Suprapubic skin (tissue), 4 donors: Measurements from ENCODE around the gene NRCAM. TPM values are rescaled to one million over a fixed set of nuclear protein-coding genes. Genes with fewer than 3 reads are reported as not detected.

Experiments
- DNase-seq, 2 donors: peaks; one replicate each; pipeline ENCODE4 v3.0.0-alpha.2; 2019; ENCODE audit warnings: low spot score in 2 of 2
- H3K27ac ChIP-seq: fragments of 200-600 bp; sonication (generic); one replicate; pipeline ENCODE4 v1.5.1; 2019
- H3K27me3 ChIP-seq: fragments of 200-600 bp; sonication (generic); one replicate; pipeline ENCODE4 v1.5.1; 2019
- H3K36me3 ChIP-seq: fragments of 200-600 bp; sonication (generic); one replicate; pipeline ENCODE4 v1.5.1; 2019
- H3K4me1 ChIP-seq: fragments of 200-600 bp; sonication (generic); one replicate; pipeline ENCODE4 v1.5.1; 2019
- H3K4me3 ChIP-seq: fragments of 200-600 bp; sonication (generic); one replicate; pipeline ENCODE4 v1.5.1; 2019; ENCODE audit warnings: mild to moderate bottlenecking
- H3K9me3 ChIP-seq: fragments of 200-600 bp; sonication (generic); one replicate; pipeline ENCODE4 v1.5.1; 2019
- EP300 ChIP-seq: sonication (generic); formaldehyde crosslinking; IDR thresholded peaks from one replicate; pipeline ENCODE4 v1.6.1; 2017; ENCODE audit warnings: antibody characterized with exemption
- POLR2A ChIP-seq, 2 donors: fragments of 450-650 bp; IDR thresholded peaks; one replicate each; pipeline ENCODE4 v1.6.1; 2017; ENCODE audit warnings: antibody characterized with exemption in 2 of 2, mild to moderate bottlenecking in 2 of 2, moderate library complexity in 2 of 2
- POLR2AphosphoS5 ChIP-seq, 3 donors: sonication (generic); formaldehyde crosslinking; IDR thresholded peaks; one replicate each; pipeline ENCODE4 v1.6.1; 2017; ENCODE audit warnings: antibody characterized with exemption in 3 of 3
- WGBS: methylation state at CpG from one replicate; pipeline ENCODE4 v1.1.5; 2018; 5-methylcytosine and 5-hydroxymethylcytosine counted together
- total RNA-seq, 4 donors: library from RNA; depleted of rRNA; stranded (reverse); fragments of >200 nt; gene quantifications; one replicate each; pipeline ENCODE4 v1.1.0, GENCODE V29; 2016
- TF ChIP-seq, protein P1 (sequence below), 2 donors: fragments of 200-600 bp in 1 of 2; fragments of 450-650 bp in 1 of 2; sonication (generic) in 1 of 2; IDR thresholded peaks; one replicate each; pipeline ENCODE4 v1.5.1; 2016 to 2019; ENCODE audit warnings: antibody characterized with exemption in 2 of 2, mild to moderate bottlenecking in 1 of 2, moderate library complexity in 1 of 2

The NRCAM gene
- total RNA-seq, 4 donors from 2014 or later, result 2.3 to 7.2 (median 2.8) TPM

DNA sequence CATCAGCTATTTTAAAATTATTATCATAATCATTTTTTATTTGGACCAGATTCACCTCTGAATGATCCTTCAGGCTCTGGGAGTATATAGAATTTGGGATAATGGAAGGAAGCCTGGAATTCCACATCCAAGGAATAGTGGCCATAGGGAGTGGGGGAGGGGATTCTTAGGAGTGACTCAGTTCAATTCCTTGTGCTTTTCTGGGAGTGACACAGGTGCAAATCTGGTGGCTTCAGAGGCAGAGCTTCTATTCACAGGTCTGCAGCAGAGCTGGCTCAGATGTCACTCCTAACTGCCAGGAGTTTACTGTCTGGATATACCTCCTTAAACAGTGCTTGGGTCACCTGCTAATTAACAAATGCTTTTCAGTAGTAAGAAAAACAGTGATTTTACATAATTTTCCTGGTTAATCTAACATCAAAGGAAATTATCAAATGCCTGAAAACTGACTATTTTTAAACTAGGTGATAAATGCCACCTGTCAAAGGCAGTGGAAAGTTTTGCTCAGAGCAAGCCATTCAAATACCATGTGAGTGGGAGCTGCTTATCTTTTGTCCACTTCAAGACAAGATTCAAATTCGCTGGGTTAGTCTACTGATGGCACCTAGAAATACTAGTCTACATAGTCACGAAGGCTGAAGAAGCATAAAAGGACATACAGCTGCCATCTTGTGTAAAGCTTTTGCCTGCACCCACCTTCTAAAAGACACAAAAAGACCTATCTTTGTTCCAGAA, 219.4 kb downstream of the NRCAM start:
- TF ChIP-seq POLR2A (IDR thresholded peaks at IDR 0.05) (no peak), POLR2AphosphoS5 (IDR thresholded peaks at IDR 0.05) (no peak), EP300 (no peak)
- TF ChIP-seq, protein P1, sequence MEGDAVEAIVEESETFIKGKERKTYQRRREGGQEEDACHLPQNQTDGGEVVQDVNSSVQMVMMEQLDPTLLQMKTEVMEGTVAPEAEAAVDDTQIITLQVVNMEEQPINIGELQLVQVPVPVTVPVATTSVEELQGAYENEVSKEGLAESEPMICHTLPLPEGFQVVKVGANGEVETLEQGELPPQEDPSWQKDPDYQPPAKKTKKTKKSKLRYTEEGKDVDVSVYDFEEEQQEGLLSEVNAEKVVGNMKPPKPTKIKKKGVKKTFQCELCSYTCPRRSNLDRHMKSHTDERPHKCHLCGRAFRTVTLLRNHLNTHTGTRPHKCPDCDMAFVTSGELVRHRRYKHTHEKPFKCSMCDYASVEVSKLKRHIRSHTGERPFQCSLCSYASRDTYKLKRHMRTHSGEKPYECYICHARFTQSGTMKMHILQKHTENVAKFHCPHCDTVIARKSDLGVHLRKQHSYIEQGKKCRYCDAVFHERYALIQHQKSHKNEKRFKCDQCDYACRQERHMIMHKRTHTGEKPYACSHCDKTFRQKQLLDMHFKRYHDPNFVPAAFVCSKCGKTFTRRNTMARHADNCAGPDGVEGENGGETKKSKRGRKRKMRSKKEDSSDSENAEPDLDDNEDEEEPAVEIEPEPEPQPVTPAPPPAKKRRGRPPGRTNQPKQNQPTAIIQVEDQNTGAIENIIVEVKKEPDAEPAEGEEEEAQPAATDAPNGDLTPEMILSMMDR (IDR thresholded peaks at IDR 0.05), result no peak
- no peak overlapping the region for H3K27ac ChIP-seq
- DNase-seq, result no peak
- no peaks in the 10 kb centered on the region for H3K36me3 ChIP-seq
- 85% methylated on average over 2 of the region's 2 CpGs for WGBS
- H3K4me1 ChIP-seq, result no peaks in the 10 kb centered on the region
- H3K4me3 ChIP-seq, result no peak overlapping the region
- no peaks in the 10 kb centered on the region for H3K27me3 ChIP-seq
- no peaks in the 10 kb centered on the region for H3K9me3 ChIP-seq

DNA sequence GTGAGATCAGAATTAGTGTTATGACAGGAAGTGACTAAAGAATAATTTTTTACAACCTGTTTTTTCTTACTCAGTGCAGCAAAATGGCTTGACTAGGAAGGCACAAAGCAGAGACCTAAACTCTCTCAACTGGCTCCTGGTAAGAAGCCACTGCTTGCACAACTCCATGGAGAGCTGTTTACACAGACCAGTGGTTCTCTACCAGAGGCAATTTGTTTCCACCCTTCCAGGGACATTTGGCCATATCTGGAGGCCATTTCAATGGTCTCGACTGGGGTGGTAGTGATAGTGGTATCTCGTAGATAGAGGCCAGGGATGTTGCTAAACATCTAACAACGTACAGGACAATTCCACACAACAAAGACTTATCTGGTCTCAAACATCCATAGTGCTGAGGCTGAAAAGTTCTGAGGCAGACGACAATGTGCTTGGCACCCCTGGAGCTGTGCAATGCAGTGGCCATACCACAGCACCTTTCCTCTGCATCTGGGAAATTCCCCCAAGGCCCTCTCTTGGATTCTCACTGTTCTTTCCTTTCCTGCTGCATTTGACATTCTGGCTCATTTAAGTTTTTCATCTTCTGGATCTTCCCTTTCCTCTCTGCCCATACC, 220.7 kb downstream of the NRCAM start:
- Histone ChIP-seq H3K36me3 (no peaks in the 10 kb centered on the region), H3K4me1 (no peaks in the 10 kb centered on the region), H3K27me3 (no peaks in the 10 kb centered on the region), H3K4me3 (no peak overlapping the region), H3K27ac (no peak overlapping the region), H3K9me3 (no peaks in the 10 kb centered on the region)
- DNase-seq, result no peak
- no peak for TF ChIP-seq EP300
- TF ChIP-seq POLR2A (IDR thresholded peaks at IDR 0.05), result no peak
- TF ChIP-seq, protein P1 (IDR thresholded peaks at IDR 0.05), result no peak
- no peak for TF ChIP-seq POLR2AphosphoS5 (IDR thresholded peaks at IDR 0.05)
- WGBS, result 93% methylated on average over 4 of the region's 4 CpGs

DNA sequence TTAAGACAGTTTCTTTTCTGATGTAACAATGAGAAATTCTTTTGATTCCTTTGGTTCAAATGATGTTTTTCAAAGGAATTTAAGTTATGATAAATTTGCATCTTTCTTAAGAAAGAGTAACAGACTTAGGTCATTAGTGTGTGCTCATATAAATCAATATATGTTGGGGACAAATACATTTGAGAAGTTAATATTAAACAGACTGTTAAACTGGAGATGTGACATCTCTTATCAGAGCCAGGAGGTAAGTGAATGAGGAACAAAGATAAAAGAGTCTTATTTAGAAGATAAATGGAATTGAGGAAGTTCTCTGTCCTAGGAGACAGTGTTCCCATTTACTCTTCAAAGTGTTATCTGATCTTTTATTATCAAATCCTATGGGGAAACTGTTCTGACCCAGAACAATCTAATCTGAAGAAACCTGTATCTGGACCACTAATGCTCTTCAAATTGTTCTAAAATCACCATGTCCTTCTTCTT, 221.2 kb downstream of the NRCAM start:
- no peak for DNase-seq
- no peaks in the 10 kb centered on the region for H3K9me3 ChIP-seq
- no peaks in the 10 kb centered on the region for H3K4me1 ChIP-seq
- no peaks in the 10 kb centered on the region for H3K36me3 ChIP-seq
- H3K4me3 ChIP-seq, result no peak overlapping the region
- no peak overlapping the region for H3K27ac ChIP-seq
- TF ChIP-seq, protein P1 (IDR thresholded peaks at IDR 0.05), result no peak
- TF ChIP-seq POLR2A (IDR thresholded peaks at IDR 0.05) (no peak), POLR2AphosphoS5 (IDR thresholded peaks at IDR 0.05) (no peak), EP300 (no peak)
- H3K27me3 ChIP-seq, result no peaks in the 10 kb centered on the region

DNA sequence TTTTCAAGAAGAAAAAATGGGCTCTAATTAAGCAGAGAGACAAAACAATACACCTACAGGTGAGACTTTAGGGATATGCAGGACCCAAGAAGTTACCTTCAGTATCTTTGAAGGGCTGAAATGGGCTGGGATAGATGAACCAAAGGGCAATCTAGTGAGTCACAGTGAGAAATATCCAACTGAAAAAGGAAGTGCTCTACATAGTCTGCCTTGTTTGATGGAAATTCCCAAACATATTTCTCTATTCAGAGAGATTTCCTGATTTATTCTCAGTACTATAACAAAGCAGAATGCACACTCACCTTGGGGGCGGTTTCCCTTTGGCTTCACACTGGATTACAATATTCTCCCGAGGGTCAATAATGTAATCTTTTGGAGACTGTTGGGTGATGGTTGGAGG, 222.0 kb downstream of the NRCAM start:
- 75% methylated on average over 2 of the region's 2 CpGs for WGBS

DNA sequence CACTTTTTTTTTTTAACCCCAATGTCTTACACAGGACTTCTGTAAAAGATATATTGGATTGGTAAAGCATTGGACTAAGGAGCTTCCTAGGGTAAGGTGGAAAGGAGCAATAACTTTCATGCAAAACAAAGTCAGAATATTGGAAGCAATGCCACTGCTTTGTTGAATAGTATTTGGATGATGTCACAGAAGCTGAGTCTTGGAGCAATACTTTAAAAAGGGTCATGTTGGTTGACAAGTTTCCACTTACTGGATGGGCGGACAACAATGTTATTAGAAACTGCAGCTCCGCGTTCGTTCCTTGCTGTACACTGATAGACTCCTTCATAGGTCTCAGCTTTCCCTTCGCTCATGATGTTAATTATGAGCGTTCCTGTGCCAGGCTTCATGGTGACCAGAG, 224.2 kb downstream of the NRCAM start:
- Histone ChIP-seq H3K4me1 (no peaks in the 10 kb centered on the region), H3K27me3 (no peaks in the 10 kb centered on the region), H3K4me3 (no peak overlapping the region), H3K27ac (no peak overlapping the region), H3K9me3 (no peaks in the 10 kb centered on the region), H3K36me3 (no peaks in the 10 kb centered on the region)
- WGBS, result 80% methylated on average over 6 of the region's 6 CpGs
- no peak for DNase-seq
- TF ChIP-seq, protein P1 (IDR thresholded peaks at IDR 0.05), result no peak
- TF ChIP-seq EP300 (no peak), POLR2A (IDR thresholded peaks at IDR 0.05) (no peak), POLR2AphosphoS5 (IDR thresholded peaks at IDR 0.05) (no peak)

More for the DNA sequence above, 222.0 kb downstream of the NRCAM start:
- no peaks in the 10 kb centered on the region for H3K36me3 ChIP-seq
- no peak overlapping the region for H3K27ac ChIP-seq
- DNase-seq, result no peak
- TF ChIP-seq EP300 (no peak), POLR2A (IDR thresholded peaks at IDR 0.05) (no peak), POLR2AphosphoS5 (IDR thresholded peaks at IDR 0.05) (no peak)
- TF ChIP-seq, protein P1 (IDR thresholded peaks at IDR 0.05), result no peak
- H3K4me1 ChIP-seq, result no peaks in the 10 kb centered on the region
- no peaks in the 10 kb centered on the region for H3K27me3 ChIP-seq
- H3K9me3 ChIP-seq, result no peaks in the 10 kb centered on the region
- no peak overlapping the region for H3K4me3 ChIP-seq
